Endodermal cell (in vitro differentiated cells): ENCODE results near the gene SYT1. TPM values are rescaled to one million over a fixed set of nuclear protein-coding genes. Genes with fewer than 3 reads are reported as not detected.

Experiments used
- DNase-seq: peaks from one replicate; pipeline ENCODE4 v3.0.0-alpha.2; 2017
- H3K27ac ChIP-seq: 2 replicates; pipeline ENCODE4 v1.5.1; 2013; ENCODE audit warnings: mild to moderate bottlenecking, low read depth, low read length, moderate library complexity
- H3K27me3 ChIP-seq: 2 replicates; pipeline ENCODE4 v1.6.1; 2013; ENCODE audit warnings: mild to moderate bottlenecking, low read length, moderate library complexity; ENCODE audit not compliant: insufficient read depth, control insufficient read depth, poor library complexity, severe bottlenecking
- H3K36me3 ChIP-seq: 2 replicates; pipeline ENCODE4 v1.7.0; 2013; ENCODE audit warnings: mild to moderate bottlenecking, low read length, moderate library complexity; ENCODE audit not compliant: control insufficient read depth, insufficient read depth
- H3K4me1 ChIP-seq: one replicate; pipeline ENCODE4 v1.7.0; 2013; ENCODE audit warnings: low read length; ENCODE audit not compliant: control insufficient read depth, insufficient read depth
- H3K4me3 ChIP-seq: 2 replicates; pipeline ENCODE4 v1.5.1; 2013; ENCODE audit warnings: mild to moderate bottlenecking, low read length, moderate library complexity
- H3K9ac ChIP-seq: 2 replicates; pipeline ENCODE4 v1.6.1; 2013; ENCODE audit warnings: mild to moderate bottlenecking, low read length, moderate library complexity; ENCODE audit not compliant: poor library complexity, severe bottlenecking; ENCODE audit errors: extremely low read depth
- H3K9me3 ChIP-seq: 2 replicates; pipeline ENCODE4 v1.6.1; 2013; ENCODE audit warnings: mild to moderate bottlenecking, low read length, moderate library complexity; ENCODE audit not compliant: control insufficient read depth
- H3K27ac Mint-ChIP-seq: 2 replicates; pipeline ENCODE4 v1.8.0; 2020; ENCODE audit warnings: mixed read lengths
- H3K27me3 Mint-ChIP-seq: 2 replicates; pipeline ENCODE4 v1.8.0; 2021; ENCODE audit warnings: mild to moderate bottlenecking, mixed read lengths; ENCODE audit not compliant: insufficient read depth
- H3K36me3 Mint-ChIP-seq: 2 replicates; pipeline ENCODE4 v1.8.0; 2020; ENCODE audit warnings: low read depth, mixed read lengths
- H3K4me1 Mint-ChIP-seq: 2 replicates; pipeline ENCODE4 v1.8.0; 2020; ENCODE audit warnings: mixed read lengths
- H3K4me3 Mint-ChIP-seq: 2 replicates; pipeline ENCODE4 v1.8.0; 2020; ENCODE audit warnings: mild to moderate bottlenecking, moderate library complexity, mixed read lengths
- H3K9me3 Mint-ChIP-seq: 2 replicates; pipeline ENCODE4 v1.8.0; 2020; ENCODE audit warnings: mild to moderate bottlenecking, mixed read lengths
- CTCF ChIP-seq: fragments of 200-600 bp; sonication (generic); conservative IDR thresholded peaks from 2 replicates; pipeline ENCODE4 v1.5.0; 2021; ENCODE audit warnings: antibody characterized with exemption, mild to moderate bottlenecking
- WGBS, 2 experiments: methylation state at CpG; one replicate each; pipeline versions ENCODE4 v1.1.5 to v1.1.7; 2013; ENCODE audit warnings: missing lambda C conversion rate in 2 of 2, mixed read lengths in 1 of 2; ENCODE audit not compliant: insufficient coverage in 1 of 2, insufficient read length in 1 of 2; 5-methylcytosine and 5-hydroxymethylcytosine counted together
- total RNA-seq, 2 donors: library from RNA; stranded (reverse); fragmentation: NEBNext Ultra II Directional in 1 of 2; extraction: Animal tissue kit (Norgen Biotek cat#: 25700) in 1 of 2; gene quantifications; 2 replicates in 1 of 2; 3 replicates in 1 of 2; pipeline ENCODE4 v1.2.1, GENCODE V29; 2021

SYT1 gene
- total RNA-seq, 2 donors from 2014 or later: 6.8 to 10.7 TPM

GRCh38 chr12:79288911-79289310 lies 424.3 kb downstream of the SYT1 start:
- no peaks in the 10 kb centered on the region for H3K9me3 Mint-ChIP-seq
- 93 to 96% methylated on average over 2 to 3 of the region's 3 CpGs for WGBS, 2 experiments
- H3K4me1 Mint-ChIP-seq: no peaks in the 10 kb centered on the region
- Histone ChIP-seq H3K27ac (no peak overlapping the region), H3K36me3 (no peaks in the 10 kb centered on the region), H3K4me1 (no peaks in the 10 kb centered on the region), H3K27me3 (no peaks in the 10 kb centered on the region), H3K9me3 (no peaks in the 10 kb centered on the region), H3K9ac (no peak overlapping the region), H3K4me3 (no peak overlapping the region)
- no peak for TF ChIP-seq CTCF
- no peak overlapping the region for H3K4me3 Mint-ChIP-seq
- H3K27ac Mint-ChIP-seq: no peak overlapping the region
- no peaks in the 10 kb centered on the region for H3K36me3 Mint-ChIP-seq
- DNase-seq: no peak
- no peaks in the 10 kb centered on the region for H3K27me3 Mint-ChIP-seq

- Mint-ChIP-seq H3K36me3 (no peaks in the 10 kb centered on the region), H3K4me1 (peaks cover 5% of the 10 kb centered on the region), H3K27me3 (no peaks in the 10 kb centered on the region), H3K4me3 (no peak overlapping the region), H3K27ac (no peak overlapping the region), H3K9me3 (no peaks in the 10 kb centered on the region)
- no peak for TF ChIP-seq CTCF
- Histone ChIP-seq H3K4me1 (no peaks in the 10 kb centered on the region), H3K9ac (no peak overlapping the region), H3K27me3 (no peaks in the 10 kb centered on the region), H3K36me3 (no peaks in the 10 kb centered on the region), H3K4me3 (no peak overlapping the region), H3K27ac (no peak overlapping the region), H3K9me3 (no peaks in the 10 kb centered on the region)
- no peak for DNase-seq
- 88 to 94% methylated on average over 2 to 3 of the region's 3 CpGs for WGBS, 2 experiments
Observed at GRCh38 chr12:79291711-79292110, 427.1 kb downstream of the SYT1 start.

GRCh38 chr12:79294590-79294989 lies 430.0 kb downstream of the SYT1 start:
- H3K4me1 Mint-ChIP-seq: peaks cover 5% of the 10 kb centered on the region
- no peak overlapping the region for H3K4me3 Mint-ChIP-seq
- H3K9ac ChIP-seq: no peak overlapping the region
- TF ChIP-seq CTCF: no peak
- H3K27me3 Mint-ChIP-seq: no peaks in the 10 kb centered on the region
- no peak for DNase-seq
- H3K27ac ChIP-seq: no peak overlapping the region
- no peaks in the 10 kb centered on the region for H3K9me3 ChIP-seq
- no peaks in the 10 kb centered on the region for H3K36me3 ChIP-seq
- no peaks in the 10 kb centered on the region for H3K36me3 Mint-ChIP-seq
- no peaks in the 10 kb centered on the region for H3K27me3 ChIP-seq
- no peaks in the 10 kb centered on the region for H3K9me3 Mint-ChIP-seq
- no peaks in the 10 kb centered on the region for H3K4me1 ChIP-seq
- WGBS, 2 experiments: 94 to 100% methylated on average over 1 to 2 of the region's 2 CpGs
- no peak overlapping the region for H3K27ac Mint-ChIP-seq
- no peak overlapping the region for H3K4me3 ChIP-seq
